T-helper 22 cell (primary cell): ENCODE data around the gene NAT9.

Source experiments
- DNase-seq: peaks from one replicate; pipeline ENCODE4 v3.0.0-alpha.2; 2020; ENCODE audit warnings: low read depth

NAT9 gene

DNA sequence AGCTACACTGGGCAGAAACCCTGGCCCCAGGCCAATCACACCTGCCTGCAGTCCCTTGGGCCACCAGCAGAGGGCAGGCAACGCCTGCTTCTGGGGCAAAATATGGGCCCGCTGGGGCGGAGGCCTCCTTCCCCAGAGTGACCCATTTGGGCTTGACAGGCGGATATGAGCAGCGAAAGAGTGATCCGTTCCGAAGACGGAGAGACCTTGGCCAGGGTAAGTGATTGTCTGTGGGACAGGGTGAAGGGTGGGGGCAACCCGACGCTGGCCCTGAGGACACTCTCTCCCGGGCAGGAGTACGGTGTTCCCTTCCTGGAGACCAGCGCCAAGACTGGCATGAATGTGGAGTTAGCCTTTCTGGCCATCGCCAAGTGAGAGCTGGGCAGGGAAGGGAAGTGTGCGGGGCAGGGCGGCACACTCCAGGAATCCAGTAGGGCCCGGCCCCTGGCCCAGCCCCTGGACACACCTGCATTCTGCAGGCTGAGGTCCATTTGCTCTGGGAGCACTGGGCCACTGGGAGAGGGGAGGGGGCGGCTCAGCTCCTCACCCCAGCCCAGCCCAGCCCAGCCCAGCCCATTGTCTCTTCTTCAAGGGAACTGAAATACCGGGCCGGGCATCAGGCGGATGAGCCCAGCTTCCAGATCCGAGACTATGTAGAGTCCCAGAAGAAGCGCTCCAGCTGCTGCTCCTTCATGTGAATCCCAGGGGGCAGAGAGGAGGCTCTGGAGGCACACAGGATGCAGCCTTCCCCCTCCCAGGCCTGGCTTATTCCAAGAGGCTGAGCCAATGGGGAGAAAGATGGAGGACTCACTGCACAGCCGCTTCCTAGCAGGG is 31.2 kb downstream of the NAT9 start:
- peak; percentile 59 for DNase-seq

- no peak for DNase-seq
Observed at GRCh38 chr17:74744349-74744713, 31.8 kb downstream of the NAT9 start.

GRCh38 chr17:74743755-74744154 is 32.4 kb downstream of the NAT9 start:
- DNase-seq = no peak

- no peak for DNase-seq
Observed at GRCh38 chr17:74742978-74743545, 33.1 kb downstream of the NAT9 start.

DNA sequence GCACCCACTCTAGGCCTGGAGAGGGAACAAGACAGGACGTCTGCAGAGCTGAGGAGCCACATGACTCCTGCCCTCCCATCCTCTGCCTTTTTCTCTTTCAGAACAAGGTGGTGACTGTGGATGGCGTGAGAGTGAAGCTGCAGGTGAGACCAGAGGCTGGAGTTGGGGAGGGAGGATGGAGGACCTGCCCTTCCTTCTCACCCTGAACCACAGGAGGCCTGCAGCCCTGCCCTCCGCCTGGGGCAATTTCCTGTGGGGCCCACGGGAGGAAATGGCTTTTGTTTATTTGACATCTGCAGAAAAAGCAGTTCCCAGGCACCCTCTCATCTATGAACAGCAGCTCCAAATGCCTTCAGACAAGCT is 34.0 kb downstream of the NAT9 start:
- no peak for DNase-seq

GRCh38 chr17:74740641-74741387 is 35.3 kb downstream of the NAT9 start:
- DNase-seq = no peak

- no peak for DNase-seq
Observed at GRCh38 chr17:74740173-74740572, 36.0 kb downstream of the NAT9 start.

DNA sequence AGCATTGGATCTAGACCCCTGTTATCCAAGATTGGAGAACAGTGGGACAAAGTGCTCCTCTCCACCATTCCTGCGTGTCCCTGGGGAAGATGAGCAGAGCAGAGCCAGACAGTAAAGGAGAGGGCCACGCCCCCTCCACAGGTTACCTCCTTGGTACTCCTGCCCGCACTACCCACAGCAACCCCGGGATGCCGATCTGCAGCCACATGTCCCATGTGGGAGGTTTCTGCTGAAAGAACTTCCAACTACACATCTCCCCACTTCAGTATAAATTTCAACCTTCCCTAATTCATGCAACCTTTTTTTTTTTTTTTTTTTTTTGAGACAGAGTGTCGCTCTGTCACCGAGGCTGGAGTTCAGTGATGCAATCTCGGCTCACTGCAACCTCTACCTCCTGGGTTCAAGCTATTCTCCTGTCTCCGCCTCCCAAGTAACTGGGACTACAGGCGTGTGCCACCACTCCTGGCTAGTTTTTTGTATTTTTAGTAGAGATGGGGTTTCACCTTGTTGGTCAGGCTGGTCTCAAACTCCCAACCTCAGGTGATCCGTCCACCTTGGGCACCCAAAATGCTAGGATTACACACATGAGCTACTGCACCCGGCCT is 36.8 kb downstream of the NAT9 start:
- no peak for DNase-seq

- peak; percentile 69 for DNase-seq
Observed at GRCh38 chr17:74738051-74738996, 37.8 kb downstream of the NAT9 start.

DNA sequence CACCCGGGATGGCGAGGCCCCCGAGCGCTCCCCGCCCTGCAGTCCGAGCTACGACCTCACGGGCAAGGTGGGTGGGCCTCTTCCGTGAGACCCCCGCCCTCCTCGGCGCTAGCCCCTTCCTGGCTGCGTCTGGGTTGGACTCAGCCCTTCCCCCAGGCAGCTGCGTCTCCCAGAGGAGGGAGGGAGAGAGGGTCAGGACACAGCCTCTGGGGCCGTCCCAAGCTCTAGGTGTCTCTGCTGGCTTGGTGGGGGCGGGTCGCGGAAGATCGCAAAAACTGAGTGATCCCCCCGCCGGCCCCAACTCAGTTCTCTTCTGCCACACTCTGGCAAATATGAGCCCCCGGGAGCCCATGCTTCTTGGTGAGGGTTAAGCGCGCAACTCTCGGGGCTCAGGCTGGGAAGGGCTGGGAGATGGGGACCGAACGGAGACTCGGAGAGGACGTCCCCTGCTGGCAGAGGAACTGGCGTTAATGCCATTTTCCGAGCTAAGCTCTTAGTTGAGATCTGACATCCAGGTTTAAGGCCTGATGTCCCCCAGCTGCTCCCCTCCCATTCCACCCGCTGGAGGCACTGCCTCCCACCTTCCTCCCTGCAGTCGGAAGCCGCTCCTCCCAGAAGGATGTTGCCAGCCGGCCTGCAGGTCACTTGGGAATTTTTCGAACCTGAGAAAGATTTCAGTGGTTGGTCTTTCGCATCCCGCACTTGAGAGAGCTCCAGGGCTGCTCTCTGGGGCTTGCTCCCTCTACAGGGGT is 38.7 kb downstream of the NAT9 start:
- no peak for DNase-seq

GRCh38 chr17:74736513-74737298 is 39.4 kb downstream of the NAT9 start, which contains the start of gene RAB37:
TSS of gene RAB37 (plus strand) at chr17:74737256. CDS start at chr17:74737273, 17 bp downstream.
- no peak for DNase-seq

DNA sequence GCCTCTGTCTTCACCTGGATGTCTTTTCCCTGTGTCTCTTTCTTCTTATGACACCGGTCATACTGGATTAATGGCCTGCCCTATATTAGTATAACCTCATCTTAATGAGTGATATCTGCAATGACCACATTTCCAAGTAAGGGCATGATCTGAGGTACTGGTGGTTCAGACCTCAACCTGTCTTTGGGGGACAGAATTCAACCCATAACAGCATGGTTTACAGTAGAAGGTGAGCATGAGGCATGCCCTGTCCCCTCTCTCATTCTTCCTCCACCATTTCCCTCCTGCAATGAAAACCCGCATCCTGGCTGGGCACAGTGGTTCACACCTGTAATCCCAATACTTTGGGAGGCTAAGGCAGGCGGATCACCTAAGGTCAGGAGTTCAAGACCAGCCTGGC is 41.9 kb downstream of the NAT9 start:
- no peak for DNase-seq

GRCh38 chr17:74733365-74734122 is 42.6 kb downstream of the NAT9 start:
- no peak for DNase-seq

- no peak for DNase-seq
Observed at GRCh38 chr17:74732042-74732867, 43.9 kb downstream of the NAT9 start.

GRCh38 chr17:74731347-74731605 is 44.9 kb downstream of the NAT9 start:
- no peak for DNase-seq

GRCh38 chr17:74730491-74731346 is 45.4 kb downstream of the NAT9 start:
- peak; percentile 36 for DNase-seq

- no peak for DNase-seq
Observed at GRCh38 chr17:74729866-74730265, 46.3 kb downstream of the NAT9 start.

GRCh38 chr17:74729368-74729767 is 46.8 kb downstream of the NAT9 start:
- DNase-seq = no peak
